ENCODE measurements around the gene PRX. TPM values are rescaled to one million over a fixed set of nuclear protein-coding genes. Genes with fewer than 3 reads are reported as not detected.
A peak's percentile ranks its signal among the peaks of the same experiment; 100 is the strongest.

Gene PRX
- total and polyA plus RNA-seq, 2 of the 13 experiments (the other 11 are each of a cell fraction or from before 2014, with no cell fraction given) = 0.66 TPM

DNA sequence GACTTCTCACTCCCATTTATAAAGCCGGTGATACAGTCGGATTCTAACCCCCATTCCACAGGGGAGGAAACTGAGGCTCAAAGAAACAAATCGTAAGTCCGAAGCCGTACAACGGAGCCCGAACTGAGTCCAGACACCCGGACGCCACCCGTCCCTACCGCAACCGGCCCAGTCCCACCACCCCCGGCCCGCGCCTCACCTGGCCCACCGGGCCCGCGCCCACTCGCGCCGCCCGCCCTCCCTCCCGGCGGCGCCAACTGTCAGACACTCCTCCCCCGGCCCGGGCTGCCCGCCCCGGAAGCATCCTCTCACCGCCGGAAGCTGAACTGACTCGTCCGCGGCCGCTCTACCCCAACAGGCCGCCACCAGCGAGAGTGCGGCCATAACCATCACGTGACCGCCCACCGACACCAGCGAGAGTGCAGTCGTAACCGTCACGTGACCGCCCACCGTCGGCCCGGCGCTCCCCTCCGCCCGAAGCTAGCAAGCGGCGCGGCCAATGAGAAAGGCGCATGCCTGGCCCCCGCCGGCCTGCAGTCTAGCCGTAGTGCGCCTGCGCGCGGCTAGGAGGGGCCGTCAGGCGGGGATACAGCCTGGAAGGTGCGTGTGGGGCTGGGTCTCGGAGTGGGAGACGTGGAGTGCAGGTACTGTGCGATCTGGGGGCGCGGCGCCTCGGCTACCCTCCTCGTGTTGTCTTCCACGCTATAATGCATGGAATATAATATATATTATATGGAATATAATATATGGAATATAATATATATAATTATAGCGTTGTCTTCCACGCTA is 64.9 kb downstream of the PRX start, which contains the start of the genes C19orf47 and PLD3 (continued):
- TF ChIP-seq TCF7 (IDR thresholded peaks at IDR 0.05; ENCODE audit: low read depth) (no peak), KLF9 (CRISPR knock-in tag; IDR thresholded peaks at IDR 0.05; ENCODE audit: low read depth) (no peak), SMYD3 (CRISPR knock-in tag; IDR thresholded peaks at IDR 0.05) (0 out of 2 replicates have a peak, but pooled peaks have one; percentile 29), SMAD1 (CRISPR knock-in tag; IDR thresholded peaks at IDR 0.05; ENCODE audit: borderline replicate concordance, low read depth) (peak; percentile 66; the same call in 1 of the 2 replicates), NFKB2 (CRISPR knock-in tag; IDR thresholded peaks at IDR 0.05; ENCODE audit: borderline replicate concordance) (no peak; the same call in 1 of the 2 replicates), NFE2 (CRISPR knock-in tag; IDR thresholded peaks at IDR 0.05) (no peak), ZNF546 (CRISPR knock-in tag; conservative IDR thresholded peaks at IDR 0.05) (no peak), ZNF780A (CRISPR knock-in tag; IDR thresholded peaks at IDR 0.05) (no peak), ZNF496 (CRISPR knock-in tag; IDR thresholded peaks at IDR 0.05; ENCODE audit: insufficient replicate concordance) (no peak), ELF1 (CRISPR knock-in tag; IDR thresholded peaks at IDR 0.05) (peak; percentile 77), ZNF12 (CRISPR knock-in tag; IDR thresholded peaks at IDR 0.05) (no peak), TEAD3 (CRISPR knock-in tag; optimal IDR thresholded peaks at IDR 0.05; ENCODE audit: borderline replicate concordance) (no peak), HNF4G (IDR thresholded peaks at IDR 0.05; ENCODE audit: borderline replicate concordance, low read depth, low read length) (no peak), HNF4G (CRISPR knock-in tag; IDR thresholded peaks at IDR 0.05; ENCODE audit: borderline replicate concordance, low read depth) (no peak), ZNF484 (CRISPR knock-in tag; IDR thresholded peaks at IDR 0.05; ENCODE audit: borderline replicate concordance, low read depth) (no peak), HOXA3 (CRISPR knock-in tag; IDR thresholded peaks at IDR 0.05) (peak; percentile 95), ZZZ3 (CRISPR knock-in tag; IDR thresholded peaks at IDR 0.05; ENCODE audit: borderline replicate concordance) (peak; percentile 65; the same call in 1 of the 2 replicates), MTF1 (CRISPR knock-in tag; IDR thresholded peaks at IDR 0.05) (no peak), MED13 (CRISPR knock-in tag; IDR thresholded peaks at IDR 0.05) (no peak)
- TF ChIP-seq, protein P1, sequence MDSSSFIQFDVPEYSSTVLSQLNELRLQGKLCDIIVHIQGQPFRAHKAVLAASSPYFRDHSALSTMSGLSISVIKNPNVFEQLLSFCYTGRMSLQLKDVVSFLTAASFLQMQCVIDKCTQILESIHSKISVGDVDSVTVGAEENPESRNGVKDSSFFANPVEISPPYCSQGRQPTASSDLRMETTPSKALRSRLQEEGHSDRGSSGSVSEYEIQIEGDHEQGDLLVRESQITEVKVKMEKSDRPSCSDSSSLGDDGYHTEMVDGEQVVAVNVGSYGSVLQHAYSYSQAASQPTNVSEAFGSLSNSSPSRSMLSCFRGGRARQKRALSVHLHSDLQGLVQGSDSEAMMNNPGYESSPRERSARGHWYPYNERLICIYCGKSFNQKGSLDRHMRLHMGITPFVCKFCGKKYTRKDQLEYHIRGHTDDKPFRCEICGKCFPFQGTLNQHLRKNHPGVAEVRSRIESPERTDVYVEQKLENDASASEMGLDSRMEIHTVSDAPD (CRISPR knock-in tag; IDR thresholded peaks at IDR 0.05) = no peak
- TF ChIP-seq, protein P2, sequence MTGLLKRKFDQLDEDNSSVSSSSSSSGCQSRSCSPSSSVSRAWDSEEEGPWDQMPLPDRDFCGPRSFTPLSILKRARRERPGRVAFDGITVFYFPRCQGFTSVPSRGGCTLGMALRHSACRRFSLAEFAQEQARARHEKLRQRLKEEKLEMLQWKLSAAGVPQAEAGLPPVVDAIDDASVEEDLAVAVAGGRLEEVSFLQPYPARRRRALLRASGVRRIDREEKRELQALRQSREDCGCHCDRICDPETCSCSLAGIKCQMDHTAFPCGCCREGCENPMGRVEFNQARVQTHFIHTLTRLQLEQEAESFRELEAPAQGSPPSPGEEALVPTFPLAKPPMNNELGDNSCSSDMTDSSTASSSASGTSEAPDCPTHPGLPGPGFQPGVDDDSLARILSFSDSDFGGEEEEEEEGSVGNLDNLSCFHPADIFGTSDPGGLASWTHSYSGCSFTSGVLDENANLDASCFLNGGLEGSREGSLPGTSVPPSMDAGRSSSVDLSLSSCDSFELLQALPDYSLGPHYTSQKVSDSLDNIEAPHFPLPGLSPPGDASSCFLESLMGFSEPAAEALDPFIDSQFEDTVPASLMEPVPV (CRISPR knock-in tag; IDR thresholded peaks at IDR 0.05) = no peak
- TF ChIP-seq, protein P3, sequence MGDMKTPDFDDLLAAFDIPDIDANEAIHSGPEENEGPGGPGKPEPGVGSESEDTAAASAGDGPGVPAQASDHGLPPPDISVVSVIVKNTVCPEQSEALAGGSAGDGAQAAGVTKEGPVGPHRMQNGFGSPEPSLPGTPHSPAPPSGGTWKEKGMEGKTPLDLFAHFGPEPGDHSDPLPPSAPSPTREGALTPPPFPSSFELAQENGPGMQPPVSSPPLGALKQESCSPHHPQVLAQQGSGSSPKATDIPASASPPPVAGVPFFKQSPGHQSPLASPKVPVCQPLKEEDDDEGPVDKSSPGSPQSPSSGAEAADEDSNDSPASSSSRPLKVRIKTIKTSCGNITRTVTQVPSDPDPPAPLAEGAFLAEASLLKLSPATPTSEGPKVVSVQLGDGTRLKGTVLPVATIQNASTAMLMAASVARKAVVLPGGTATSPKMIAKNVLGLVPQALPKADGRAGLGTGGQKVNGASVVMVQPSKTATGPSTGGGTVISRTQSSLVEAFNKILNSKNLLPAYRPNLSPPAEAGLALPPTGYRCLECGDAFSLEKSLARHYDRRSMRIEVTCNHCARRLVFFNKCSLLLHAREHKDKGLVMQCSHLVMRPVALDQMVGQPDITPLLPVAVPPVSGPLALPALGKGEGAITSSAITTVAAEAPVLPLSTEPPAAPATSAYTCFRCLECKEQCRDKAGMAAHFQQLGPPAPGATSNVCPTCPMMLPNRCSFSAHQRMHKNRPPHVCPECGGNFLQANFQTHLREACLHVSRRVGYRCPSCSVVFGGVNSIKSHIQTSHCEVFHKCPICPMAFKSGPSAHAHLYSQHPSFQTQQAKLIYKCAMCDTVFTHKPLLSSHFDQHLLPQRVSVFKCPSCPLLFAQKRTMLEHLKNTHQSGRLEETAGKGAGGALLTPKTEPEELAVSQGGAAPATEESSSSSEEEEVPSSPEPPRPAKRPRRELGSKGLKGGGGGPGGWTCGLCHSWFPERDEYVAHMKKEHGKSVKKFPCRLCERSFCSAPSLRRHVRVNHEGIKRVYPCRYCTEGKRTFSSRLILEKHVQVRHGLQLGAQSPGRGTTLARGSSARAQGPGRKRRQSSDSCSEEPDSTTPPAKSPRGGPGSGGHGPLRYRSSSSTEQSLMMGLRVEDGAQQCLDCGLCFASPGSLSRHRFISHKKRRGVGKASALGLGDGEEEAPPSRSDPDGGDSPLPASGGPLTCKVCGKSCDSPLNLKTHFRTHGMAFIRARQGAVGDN (CRISPR knock-in tag; IDR thresholded peaks at IDR 0.05) = peak; percentile 89

All from HepG2 (cell line).